A549 (cell line): Measurements from ENCODE around the gene SCYL1. TPM values are rescaled to one million over a fixed set of nuclear protein-coding genes. Genes with fewer than 3 reads are reported as not detected.

Source experiments
- ATAC-seq, 2 experiments: fragments of 200-7000 bp in 1 of 2; fragments of >200 bp in 1 of 2; cut with Nextera tagmentation in 1 of 2; cut with Tn5 transposase in 1 of 2; 3 replicates each; pipeline versions ENCODE4 v1.8.0 to v1.9.1; 2018 to 2020; ENCODE audit warnings: mild to moderate bottlenecking in 1 of 2, moderate library complexity in 1 of 2
- CTCF ChIA-PET: fragments of 300-600 bp; sonication (Branson Sonifier 250); formaldehyde crosslinking; extraction: SDS; loops from one replicate; lab custom pipeline; 2021; ENCODE audit warnings: antibody characterized with exemption, inconsistent platforms; lab: Yijun Ruan, JAX
- POLR2A ChIA-PET: fragments of 350-600 bp; formaldehyde crosslinking; extraction: SDS; loops from one replicate; lab custom pipeline; 2021; ENCODE audit warnings: antibody characterized with exemption, inconsistent platforms; lab: Yijun Ruan, JAX
- DNase-seq, 2 experiments: peaks; one replicate each; pipeline versions ENCODE4 v3.0.0 to v3.0.0-alpha.2; 2011 to 2016; ENCODE audit warnings: low read depth in 1 of 2, low spot score in 1 of 2
- FAIRE-seq: peaks from 2 replicates; lab custom pipeline; 2011; peaks lifted over from hg19 to GRCh38; lab: Jason Lieb, UNC
- H3K27ac ChIP-seq, 2 experiments: fragments of >200 bp; sonication (Bioruptor Twin); formaldehyde crosslinking; 3 replicates each; pipeline ENCODE4 v1.5.1; 2016 to 2017
- H3K4me1 ChIP-seq: fragments of >200 bp; sonication (Bioruptor Twin); formaldehyde crosslinking; 3 replicates; pipeline ENCODE4 v1.6.1; 2016
- H3K4me2 ChIP-seq: fragments of >200 bp; sonication (Bioruptor Twin); formaldehyde crosslinking; 3 replicates; pipeline ENCODE4 v1.6.1; 2016
- H3K4me3 ChIP-seq: fragments of >200 bp; sonication (Bioruptor Twin); formaldehyde crosslinking; 3 replicates; pipeline ENCODE4 v1.5.1; 2016
- H3K9me3 ChIP-seq: fragments of >200 bp; sonication (Bioruptor Twin); formaldehyde crosslinking; 3 replicates; pipeline ENCODE4 v1.6.1; 2016
- BHLHE40 ChIP-seq: IDR thresholded peaks from 2 replicates; pipeline ENCODE4 v1.6.1; 2012; ENCODE audit warnings: low read depth, low read length, inconsistent platforms
- CEBPB ChIP-seq, 2 experiments: fragments of >200 bp in 1 of 2; sonication (Bioruptor Twin) in 1 of 2; formaldehyde crosslinking in 1 of 2; IDR thresholded peaks; 2 replicates each; pipeline ENCODE4 v1.6.1; 2012 to 2016
- CTCF ChIP-seq: fragments of >200 bp; sonication (Bioruptor Twin); formaldehyde crosslinking; IDR thresholded peaks from 3 replicates; pipeline ENCODE4 v1.5.1; 2016
- EHF ChIP-seq: fragments of 250-450 bp; sonication (Bioruptor Pico); IDR thresholded peaks from 2 replicates; pipeline ENCODE4 v1.5.0; 2020; ENCODE audit warnings: mild to moderate bottlenecking
- FOSL2 ChIP-seq, 2 experiments: fragments of 450-650 bp in 1 of 2; fragments of >200 bp in 1 of 2; sonication (Bioruptor Twin) in 1 of 2; formaldehyde crosslinking; IDR thresholded peaks; 2 replicates each; pipeline versions ENCODE4 v1.5.0 to v1.6.1; 2016 to 2020; ENCODE audit warnings: mild to moderate bottlenecking in 1 of 2, moderate library complexity in 1 of 2
- GATA3 ChIP-seq: IDR thresholded peaks from 2 replicates; pipeline ENCODE4 v1.6.1; 2012; ENCODE audit warnings: borderline replicate concordance
- HEYL ChIP-seq: fragments of 250-450 bp; sonication (Bioruptor Pico); IDR thresholded peaks from 2 replicates; pipeline ENCODE4 v1.8.0; 2021; ENCODE audit warnings: mild to moderate bottlenecking, moderate library complexity
- HMGXB4 ChIP-seq: fragments of 250-450 bp; sonication (Bioruptor Pico); IDR thresholded peaks from 2 replicates; pipeline ENCODE4 v1.5.0; 2021; ENCODE audit warnings: mild to moderate bottlenecking, moderate library complexity, borderline replicate concordance
- HOXB13 ChIP-seq: fragments of 250-450 bp; sonication (Bioruptor Pico); IDR thresholded peaks from 2 replicates; pipeline ENCODE4 v1.5.0; 2020; ENCODE audit warnings: low read depth, mild to moderate bottlenecking, moderate library complexity
- HOXB5 ChIP-seq: fragments of 250-450 bp; sonication (Bioruptor Pico); IDR thresholded peaks from 2 replicates; pipeline ENCODE4 v1.5.0; 2020; ENCODE audit warnings: mild to moderate bottlenecking, moderate library complexity
- MAFK ChIP-seq: fragments of 450-650 bp; IDR thresholded peaks from 2 replicates; pipeline ENCODE4 v1.6.1; 2014; ENCODE audit not compliant: partially characterized antibody
- MYC ChIP-seq: IDR thresholded peaks from 2 replicates; pipeline ENCODE4 v1.6.1; 2012; ENCODE audit warnings: mild to moderate bottlenecking, inconsistent platforms, low read length, improper control_type of control experiment, borderline replicate concordance
- NR3C1 ChIP-seq: fragments of >200 bp; sonication (Bioruptor Twin); formaldehyde crosslinking; IDR thresholded peaks from 3 replicates; pipeline ENCODE4 v1.6.1; 2017
- RAD21 ChIP-seq, 2 experiments: fragments of >200 bp in 1 of 2; sonication (Bioruptor Twin) in 1 of 2; formaldehyde crosslinking in 1 of 2; IDR thresholded peaks in 1 of 2; conservative IDR thresholded peaks in 1 of 2; 2 replicates in 1 of 2; 3 replicates in 1 of 2; pipeline ENCODE4 v1.6.1; 2012 to 2018; ENCODE audit warnings: inconsistent platforms in 1 of 2
- RNF2 ChIP-seq: fragments of 200-600 bp; sonication (generic); IDR thresholded peaks from 2 replicates; pipeline ENCODE4 v1.6.1; 2016; ENCODE audit warnings: low read depth, mild to moderate bottlenecking, antibody characterized with exemption, moderate library complexity, borderline replicate concordance
- SMC3 ChIP-seq: fragments of >200 bp; sonication (Bioruptor Twin); formaldehyde crosslinking; IDR thresholded peaks from 3 replicates; pipeline ENCODE4 v1.6.1; 2018; ENCODE audit warnings: inconsistent platforms
- ZC3H11A ChIP-seq: fragments of 450-650 bp; IDR thresholded peaks from 2 replicates; pipeline ENCODE4 v1.6.1; 2014; ENCODE audit warnings: antibody characterized with exemption, mild to moderate bottlenecking
- ZFP36 ChIP-seq: fragments of 450-650 bp; IDR thresholded peaks from 2 replicates; pipeline ENCODE4 v1.6.1; 2014; ENCODE audit warnings: borderline replicate concordance; ENCODE audit not compliant: partially characterized antibody
- ZSCAN20 ChIP-seq: fragments of 250-450 bp; sonication (Bioruptor Pico); IDR thresholded peaks from 2 replicates; pipeline ENCODE4 v1.8.0; 2022; ENCODE audit warnings: mild to moderate bottlenecking, moderate library complexity
- WGBS: methylation state at CpG from one replicate; pipeline ENCODE4 v1.1.6; 2017; ENCODE audit errors: missing lambda C conversion rate; 5-methylcytosine and 5-hydroxymethylcytosine counted together
- polyA plus RNA-seq, 4 experiments: library from polyadenylated mRNA; depleted of rRNA in 3 of 4; stranded (reverse); fragments of >200 nt; fragmentation: RNase III in 1 of 4; extraction: RNeasy Plus Mini Kit Qiagen cat#74134 plus additional on column Dnase treatment in 1 of 4; gene quantifications; 2 replicates in 3 of 4; 3 replicates in 1 of 4; pipeline ENCODE4 v1.2.3, GENCODE V29; 2011 to 2017
- TF ChIP-seq, protein P1 (sequence below): fragments of >200 bp; sonication (Bioruptor Twin); formaldehyde crosslinking; IDR thresholded peaks from 3 replicates; pipeline ENCODE4 v1.6.1; 2016
- TF ChIP-seq, protein P2 (sequence below): IDR thresholded peaks from 2 replicates; pipeline ENCODE4 v1.6.1; 2012

SCYL1 gene
- polyA plus RNA-seq, 2 of the 4 experiments (the other 2 are of a cell fraction): 30.8 to 46.8 TPM

- no peak for DNase-seq
- CTCF ChIA-PET: interaction anchor here (0.9 to 25.6 kb wide), 13 partner anchors 8 to 163 kb away, joined by 3 to 947 read pairs (median 8); partner anchors contain the start of genes CDC42EP2 and MALAT1
- peaks cover 72% of the 10 kb centered on the region for H3K4me1 ChIP-seq
- H3K9me3 ChIP-seq: no peaks in the 10 kb centered on the region
- TF ChIP-seq, protein P1, sequence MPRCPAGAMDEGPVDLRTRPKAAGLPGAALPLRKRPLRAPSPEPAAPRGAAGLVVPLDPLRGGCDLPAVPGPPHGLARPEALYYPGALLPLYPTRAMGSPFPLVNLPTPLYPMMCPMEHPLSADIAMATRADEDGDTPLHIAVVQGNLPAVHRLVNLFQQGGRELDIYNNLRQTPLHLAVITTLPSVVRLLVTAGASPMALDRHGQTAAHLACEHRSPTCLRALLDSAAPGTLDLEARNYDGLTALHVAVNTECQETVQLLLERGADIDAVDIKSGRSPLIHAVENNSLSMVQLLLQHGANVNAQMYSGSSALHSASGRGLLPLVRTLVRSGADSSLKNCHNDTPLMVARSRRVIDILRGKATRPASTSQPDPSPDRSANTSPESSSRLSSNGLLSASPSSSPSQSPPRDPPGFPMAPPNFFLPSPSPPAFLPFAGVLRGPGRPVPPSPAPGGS: no peak
- no peak for TF ChIP-seq GATA3
- TF ChIP-seq BHLHE40: no peak
- peak; percentile 8 to 44; a peak in 1 of 4 replicates for TF ChIP-seq CEBPB (IDR thresholded peaks at IDR 0.05)
- no peak for TF ChIP-seq ZC3H11A
- TF ChIP-seq HOXB13 (CRISPR knock-in tag): peak; percentile 13; the same call in 1 of the 2 replicates
- TF ChIP-seq NR3C1: no peak
- TF ChIP-seq MAFK: no peak
- TF ChIP-seq HMGXB4 (CRISPR knock-in tag): no peak
- TF ChIP-seq RNF2: no peak
- no peak for TF ChIP-seq MYC
- peak overlapping the region; percentile 93 to 99 for H3K27ac ChIP-seq
- WGBS: 84% methylated on average over 26 of the region's 33 CpGs
- H3K4me3 ChIP-seq: no peak overlapping the region
- no peak for FAIRE-seq
- ATAC-seq: no peak
- H3K4me2 ChIP-seq: peak overlapping the region; percentile 96
- POLR2A ChIA-PET: interaction anchor here (0.9 to 8.3 kb wide), 14 partner anchors 20 to 81 kb away, joined by 3 to 1006 read pairs (median 6); partner anchors contain the start of genes MALAT1 and NEAT1
Observed at GRCh38 chr11:65478388-65479183, 46.3 kb upstream of the SCYL1 start.

DNA sequence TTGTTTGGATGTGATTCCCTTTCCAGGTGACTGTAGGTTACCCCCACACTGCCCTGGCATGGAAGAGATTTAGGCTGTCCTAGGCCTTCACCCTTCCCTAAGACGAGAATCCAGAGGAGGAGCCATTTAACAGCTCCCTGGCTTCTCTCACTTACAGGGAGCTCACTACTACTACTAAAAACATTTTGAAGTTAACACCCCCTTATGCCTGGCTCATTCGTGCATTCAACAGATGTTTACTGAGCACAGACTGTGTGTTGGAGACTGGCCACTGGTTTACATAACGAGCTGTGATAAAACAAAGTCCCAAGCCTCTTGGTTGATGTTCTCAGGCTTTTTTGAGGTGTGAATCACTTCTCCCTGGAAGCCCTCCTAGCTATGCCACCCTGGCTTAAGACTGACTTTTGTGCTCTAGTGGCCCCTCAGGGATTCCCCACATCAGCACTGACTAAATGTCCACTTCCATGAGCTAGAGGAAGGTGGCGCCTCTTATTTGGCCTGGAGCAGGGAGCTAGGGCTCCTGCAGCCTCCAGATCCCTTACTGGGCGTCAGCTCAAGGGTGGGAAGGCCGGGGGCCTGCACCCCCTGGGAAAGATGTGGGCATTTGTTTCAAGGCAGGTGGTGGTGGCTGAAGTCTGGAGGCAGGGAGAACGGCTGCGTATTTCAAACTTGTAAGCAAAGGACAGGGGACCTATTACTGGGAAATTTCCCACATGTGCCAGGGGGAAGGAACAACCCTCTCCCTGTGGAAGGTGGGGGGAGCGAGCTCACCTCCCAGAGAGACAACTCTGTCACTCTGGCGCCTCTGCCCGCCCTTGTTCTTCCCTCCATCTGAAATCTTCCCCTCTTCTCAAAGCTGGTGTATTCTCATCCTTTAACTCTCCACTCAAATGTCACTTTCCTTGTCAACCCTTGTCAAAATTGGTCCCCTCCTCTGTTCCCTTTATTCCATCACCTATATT is 45.4 kb upstream of the SCYL1 start:
- H3K4me3 ChIP-seq: no peak overlapping the region
- DNase-seq: peak; percentile 56 to 86
- TF ChIP-seq EHF (CRISPR knock-in tag): 0 out of 2 replicates have a peak, but pooled peaks have one; percentile 13
- TF ChIP-seq, protein P2, sequence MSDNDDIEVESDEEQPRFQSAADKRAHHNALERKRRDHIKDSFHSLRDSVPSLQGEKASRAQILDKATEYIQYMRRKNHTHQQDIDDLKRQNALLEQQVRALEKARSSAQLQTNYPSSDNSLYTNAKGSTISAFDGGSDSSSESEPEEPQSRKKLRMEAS: peak; percentile 78
- TF ChIP-seq SMC3: peak; percentile 72
- 0 out of 2 replicates have a peak, but pooled peaks have one; percentile 53 for TF ChIP-seq HEYL (CRISPR knock-in tag)
- peak; percentile 33; the same call in 1 of the 2 replicates for TF ChIP-seq HOXB5 (CRISPR knock-in tag)
- TF ChIP-seq CTCF: peak; percentile 57
- TF ChIP-seq FOSL2 (IDR thresholded peaks at IDR 0.05): no peak
- peak; percentile 37; the same call in 1 of the 2 replicates for TF ChIP-seq FOSL2 (CRISPR knock-in tag; IDR thresholded peaks at IDR 0.05)
- no peak for TF ChIP-seq ZSCAN20 (CRISPR knock-in tag)
- TF ChIP-seq ZFP36: peak; percentile 96
- TF ChIP-seq MAFK: peak; percentile 13
- TF ChIP-seq GATA3: no peak
- peak; percentile 68 to 73 for TF ChIP-seq RAD21 (conservative IDR thresholded peaks at IDR 0.05 in 1 of 2, IDR thresholded peaks at IDR 0.05 in 1 of 2)
- TF ChIP-seq, protein P1: no peak
- TF ChIP-seq, all 56 proteins: peak for 10
- H3K4me2 ChIP-seq: peak overlapping the region; percentile 96
- H3K27ac ChIP-seq: peak overlapping the region; percentile 93 to 99
- ChIA-PET POLR2A (interaction anchor here (0.7 to 8.3 kb wide), 10 partner anchors 8 to 81 kb away, joined by 3 to 1006 read pairs (median 4); partner anchors contain the start of genes MALAT1 and NEAT1), CTCF (interaction anchor here (0.9 to 25.6 kb wide), 17 partner anchors 8 to 164 kb away, joined by 3 to 947 read pairs (median 6); partner anchors contain the start of genes CDC42EP2 and MALAT1)
- 11% methylated on average over 11 of the region's 11 CpGs for WGBS
- H3K9me3 ChIP-seq: no peaks in the 10 kb centered on the region
- FAIRE-seq (no peak), ATAC-seq (peak; percentile 70 to 73)
- peaks cover 72% of the 10 kb centered on the region for H3K4me1 ChIP-seq
